HEK293 (cell line): ENCODE data around the gene GPR3.

Experiments used
- CTCF ChIA-PET: fragments of 350-600 bp; formaldehyde crosslinking; extraction: SDS; loops from one replicate; lab custom pipeline; 2021; ENCODE audit warnings: antibody characterized with exemption; lab: Yijun Ruan, JAX
- POLR2A ChIA-PET: fragments of 300-600 bp; formaldehyde crosslinking; extraction: SDS; loops from one replicate; lab custom pipeline; 2020; ENCODE audit warnings: antibody characterized with exemption, inconsistent platforms; lab: Yijun Ruan, JAX
- H3K27ac ChIP-seq: fragments of 200-500 bp; sonication (Bioruptor generic); 2 replicates; pipeline ENCODE4 v1.5.1; 2014; ENCODE audit warnings: low read depth, low read length, control low read depth, inconsistent platforms; ENCODE audit errors: extremely low read depth
- H3K36me3 ChIP-seq, 2 experiments: fragments of 200-500 bp in 1 of 2; sonication (Bioruptor generic) in 1 of 2; 1 replicate in 1 of 2; 2 replicates in 1 of 2; pipeline ENCODE4 v1.5.1; 2014 to 2017; ENCODE audit warnings: inconsistent platforms in 2 of 2, low read length in 2 of 2; ENCODE audit not compliant: control insufficient read depth in 2 of 2, insufficient read depth in 1 of 2
- H3K4me1 ChIP-seq: fragments of 200-500 bp; sonication (Bioruptor generic); 2 replicates; pipeline ENCODE4 v1.5.1; 2014; ENCODE audit warnings: mild to moderate bottlenecking, low read length, inconsistent platforms; ENCODE audit not compliant: control insufficient read depth, insufficient read depth
- H3K4me3 ChIP-seq: 2 replicates; pipeline ENCODE4 v1.5.1; 2011; ENCODE audit warnings: low read depth, mild to moderate bottlenecking, control low read depth, low read length, moderate library complexity
- H3K9me3 ChIP-seq: fragments of 200-500 bp; sonication (Bioruptor generic); 2 replicates; pipeline ENCODE4 v1.5.1; 2014; ENCODE audit warnings: low read depth, low read length, inconsistent platforms; ENCODE audit not compliant: control insufficient read depth, insufficient read depth
- GFI1B ChIP-seq: fragments of 450-650 bp; formaldehyde crosslinking; IDR thresholded peaks from 2 replicates; pipeline ENCODE4 v1.5.1; 2016; ENCODE audit warnings: missing biosample characterization, missing genetic modification characterization
- GLIS1 ChIP-seq: fragments of 450-650 bp; formaldehyde crosslinking; IDR thresholded peaks from 2 replicates; pipeline ENCODE4 v1.5.1; 2016; ENCODE audit warnings: missing biosample characterization, missing genetic modification characterization
- GLIS2 ChIP-seq: fragments of 450-650 bp; formaldehyde crosslinking; IDR thresholded peaks from 2 replicates; pipeline ENCODE4 v1.5.1; 2016; ENCODE audit warnings: missing biosample characterization, missing genetic modification characterization
- KLF17 ChIP-seq: fragments of 450-650 bp; formaldehyde crosslinking; IDR thresholded peaks from 2 replicates; pipeline ENCODE4 v1.5.1; 2016; ENCODE audit warnings: missing biosample characterization, missing genetic modification characterization
- KLF8 ChIP-seq: fragments of 450-650 bp; formaldehyde crosslinking; IDR thresholded peaks from 2 replicates; pipeline ENCODE4 v1.5.1; 2016; ENCODE audit warnings: missing biosample characterization, missing genetic modification characterization
- REPIN1 ChIP-seq: fragments of 450-650 bp; formaldehyde crosslinking; IDR thresholded peaks from 2 replicates; pipeline ENCODE4 v1.5.1; 2017; ENCODE audit warnings: missing biosample characterization, missing genetic modification characterization, low read depth
- SP2 ChIP-seq: fragments of 450-650 bp; formaldehyde crosslinking; IDR thresholded peaks from 2 replicates; pipeline ENCODE4 v1.5.1; 2016; ENCODE audit warnings: missing biosample characterization, missing genetic modification characterization
- WT1 ChIP-seq: fragments of 450-650 bp; formaldehyde crosslinking; IDR thresholded peaks from 2 replicates; pipeline ENCODE4 v1.5.1; 2016; ENCODE audit warnings: missing biosample characterization, missing genetic modification characterization
- ZFHX2 ChIP-seq: fragments of 450-650 bp; formaldehyde crosslinking; conservative IDR thresholded peaks from 2 replicates; pipeline ENCODE4 v1.5.1; 2016; ENCODE audit warnings: missing biosample characterization, missing genetic modification characterization
- ZNF112 ChIP-seq: fragments of 450-650 bp; formaldehyde crosslinking; IDR thresholded peaks from 2 replicates; pipeline ENCODE4 v1.5.0; 2017; ENCODE audit warnings: missing biosample characterization, missing genetic modification characterization
- ZNF121 ChIP-seq: fragments of 450-650 bp; formaldehyde crosslinking; IDR thresholded peaks from 2 replicates; pipeline ENCODE4 v1.5.1; 2016; ENCODE audit warnings: missing biosample characterization, missing genetic modification characterization
- ZNF133 ChIP-seq: fragments of 450-650 bp; formaldehyde crosslinking; IDR thresholded peaks from 2 replicates; pipeline ENCODE4 v1.5.1; 2016; ENCODE audit warnings: missing biosample characterization, missing genetic modification characterization
- ZNF175 ChIP-seq: fragments of 450-650 bp; formaldehyde crosslinking; IDR thresholded peaks from 2 replicates; pipeline ENCODE4 v1.5.1; 2016; ENCODE audit warnings: missing biosample characterization, missing genetic modification characterization
- ZNF266 ChIP-seq: fragments of 450-650 bp; formaldehyde crosslinking; IDR thresholded peaks from 2 replicates; pipeline ENCODE4 v1.5.1; 2016; ENCODE audit warnings: missing biosample characterization, missing genetic modification characterization, low read depth
- ZNF501 ChIP-seq: fragments of 450-650 bp; formaldehyde crosslinking; IDR thresholded peaks from 2 replicates; pipeline ENCODE4 v1.5.1; 2016; ENCODE audit warnings: missing biosample characterization, missing genetic modification characterization
- ZNF521 ChIP-seq: fragments of 450-650 bp; formaldehyde crosslinking; IDR thresholded peaks from 2 replicates; pipeline ENCODE4 v1.5.1; 2017; ENCODE audit warnings: missing biosample characterization, mild to moderate bottlenecking, missing genetic modification characterization
- ZNF544 ChIP-seq: fragments of 450-650 bp; formaldehyde crosslinking; IDR thresholded peaks from 2 replicates; pipeline ENCODE4 v1.5.0; 2017; ENCODE audit warnings: missing biosample characterization, missing genetic modification characterization
- ZNF654 ChIP-seq: fragments of 450-650 bp; formaldehyde crosslinking; IDR thresholded peaks from 2 replicates; pipeline ENCODE4 v1.5.1; 2016; ENCODE audit warnings: low read depth, missing biosample characterization, missing genetic modification characterization
- ZNF747 ChIP-seq: fragments of 450-650 bp; formaldehyde crosslinking; IDR thresholded peaks from 2 replicates; pipeline ENCODE4 v1.5.1; 2016; ENCODE audit warnings: missing biosample characterization, missing genetic modification characterization
- ZNF792 ChIP-seq: fragments of 450-650 bp; formaldehyde crosslinking; IDR thresholded peaks from 2 replicates; pipeline ENCODE4 v1.5.1; 2016; ENCODE audit warnings: missing biosample characterization, missing genetic modification characterization
- TF ChIP-seq, protein P1 (sequence below): fragments of 450-650 bp; formaldehyde crosslinking; IDR thresholded peaks from 2 replicates; pipeline ENCODE4 v1.5.1; 2016; ENCODE audit warnings: missing biosample characterization, missing genetic modification characterization
- TF ChIP-seq, protein P2 (sequence below): fragments of 450-650 bp; formaldehyde crosslinking; optimal IDR thresholded peaks from 2 replicates; pipeline ENCODE3; 2016; ENCODE audit warnings: missing biosample characterization, mild to moderate bottlenecking, missing genetic modification characterization
- TF ChIP-seq, protein P3 (sequence below): fragments of 450-650 bp; formaldehyde crosslinking; IDR thresholded peaks from 2 replicates; pipeline ENCODE4 v1.5.1; 2017; ENCODE audit warnings: missing biosample characterization, missing genetic modification characterization

Gene GPR3

DNA sequence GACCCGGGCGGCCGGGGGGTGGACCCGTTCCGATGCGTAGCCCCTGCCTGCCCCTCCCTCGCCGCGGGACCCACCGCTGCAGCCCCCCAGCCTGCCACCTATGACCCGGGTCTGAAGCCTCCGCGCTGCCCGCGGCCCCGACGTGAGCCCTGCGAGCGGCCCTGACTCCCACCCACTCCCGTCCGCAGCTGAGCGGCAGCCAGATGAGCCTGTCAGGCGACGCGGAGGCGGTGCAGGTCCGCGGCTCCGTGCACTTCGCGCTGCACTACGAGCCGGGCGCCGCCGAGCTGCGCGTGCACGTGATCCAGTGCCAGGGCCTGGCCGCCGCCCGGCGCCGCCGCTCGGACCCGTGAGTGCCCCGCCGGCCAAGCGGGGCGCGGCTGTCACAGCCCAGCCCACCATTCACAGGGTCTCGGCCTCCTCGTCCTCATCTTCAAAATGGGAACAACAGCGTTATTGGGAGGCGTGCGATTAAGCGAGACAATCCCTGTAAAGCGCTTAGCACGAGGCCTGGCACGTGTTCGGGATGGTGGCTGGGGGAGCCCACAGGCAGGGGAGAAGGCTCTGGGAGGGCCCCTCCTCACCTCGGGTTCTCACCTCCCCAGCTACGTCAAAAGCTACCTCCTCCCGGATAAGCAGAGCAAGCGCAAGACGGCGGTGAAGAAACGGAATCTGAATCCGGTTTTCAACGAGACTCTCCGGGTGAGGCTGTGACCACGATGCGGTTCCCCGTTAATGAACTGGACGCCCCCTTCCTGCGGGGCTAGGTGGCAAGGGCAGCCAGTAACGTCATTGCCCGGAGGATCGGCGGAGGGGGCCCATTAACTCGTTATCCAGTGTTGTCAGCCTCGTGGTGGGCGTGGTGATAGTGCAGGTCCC lies 42.4 kb upstream of the GPR3 start:
- Histone ChIP-seq H3K9me3 (no peaks in the 10 kb centered on the region), H3K27ac (no peak overlapping the region), H3K4me3 (no peak overlapping the region; the same call in 1 of the 2 replicates), H3K4me1 (peaks cover 4% of the 10 kb centered on the region), H3K36me3 (peaks cover 0 to 19% of the 10 kb centered on the region in 2 experiments; a peak in 1 of 3 replicates)
- ChIA-PET POLR2A (interaction anchor here (0.6 to 2.0 kb wide), 7 partner anchors 11 to 195 kb away, joined by 3 to 17 read pairs (median 5); partner anchors contain the start of genes MAP3K6, SLC9A1 and TMEM222), CTCF (interaction anchor here (0.7 to 3.2 kb wide), 5 partner anchors 15 to 46 kb away, joined by 3 to 17 read pairs (median 4); no protein-coding TSS in a partner anchor)
- no peak for TF ChIP-seq ZNF266 (tag by site-specific recombination)
- no peak for TF ChIP-seq ZNF112 (tag by site-specific recombination)
- TF ChIP-seq ZNF133 (tag by site-specific recombination), result no peak
- no peak for TF ChIP-seq REPIN1 (tag by site-specific recombination)
- no peak for TF ChIP-seq ZNF544 (tag by site-specific recombination)
- no peak for TF ChIP-seq ZNF521 (tag by site-specific recombination)
- no peak for TF ChIP-seq ZNF654 (tag by site-specific recombination)
- no peak for TF ChIP-seq GFI1B
- no peak for TF ChIP-seq KLF8
- TF ChIP-seq ZFHX2 (tag by site-specific recombination), result peak; percentile 47
- no peak for TF ChIP-seq WT1 (tag by site-specific recombination)
- peak; percentile 42; the same call in 1 of the 2 replicates for TF ChIP-seq SP2 (tag by site-specific recombination)
- no peak for TF ChIP-seq ZNF175 (tag by site-specific recombination)
- TF ChIP-seq, protein P1, sequence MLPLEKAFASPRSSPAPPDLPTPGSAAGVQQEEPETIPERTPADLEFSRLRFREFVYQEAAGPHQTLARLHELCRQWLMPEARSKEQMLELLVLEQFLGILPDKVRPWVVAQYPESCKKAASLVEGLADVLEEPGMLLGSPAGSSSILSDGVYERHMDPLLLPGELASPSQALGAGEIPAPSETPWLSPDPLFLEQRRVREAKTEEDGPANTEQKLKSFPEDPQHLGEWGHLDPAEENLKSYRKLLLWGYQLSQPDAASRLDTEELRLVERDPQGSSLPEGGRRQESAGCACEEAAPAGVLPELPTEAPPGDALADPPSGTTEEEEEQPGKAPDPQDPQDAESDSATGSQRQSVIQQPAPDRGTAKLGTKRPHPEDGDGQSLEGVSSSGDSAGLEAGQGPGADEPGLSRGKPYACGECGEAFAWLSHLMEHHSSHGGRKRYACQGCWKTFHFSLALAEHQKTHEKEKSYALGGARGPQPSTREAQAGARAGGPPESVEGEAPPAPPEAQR (tag by site-specific recombination), result no peak
- TF ChIP-seq ZNF121, result no peak
- 0 out of 2 replicates have a peak, but pooled peaks have one; percentile 4 for TF ChIP-seq KLF17 (tag by site-specific recombination)
- TF ChIP-seq ZNF747 (tag by site-specific recombination), result no peak
- TF ChIP-seq, protein P2, sequence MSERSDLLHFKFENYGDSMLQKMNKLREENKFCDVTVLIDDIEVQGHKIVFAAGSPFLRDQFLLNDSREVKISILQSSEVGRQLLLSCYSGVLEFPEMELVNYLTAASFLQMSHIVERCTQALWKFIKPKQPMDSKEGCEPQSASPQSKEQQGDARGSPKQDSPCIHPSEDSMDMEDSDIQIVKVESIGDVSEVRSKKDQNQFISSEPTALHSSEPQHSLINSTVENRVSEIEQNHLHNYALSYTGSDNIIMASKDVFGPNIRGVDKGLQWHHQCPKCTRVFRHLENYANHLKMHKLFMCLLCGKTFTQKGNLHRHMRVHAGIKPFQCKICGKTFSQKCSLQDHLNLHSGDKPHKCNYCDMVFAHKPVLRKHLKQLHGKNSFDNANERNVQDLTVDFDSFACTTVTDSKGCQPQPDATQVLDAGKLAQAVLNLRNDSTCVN (tag by site-specific recombination), result peak; percentile 68
- no peak for TF ChIP-seq GLIS1 (tag by site-specific recombination)

DNA sequence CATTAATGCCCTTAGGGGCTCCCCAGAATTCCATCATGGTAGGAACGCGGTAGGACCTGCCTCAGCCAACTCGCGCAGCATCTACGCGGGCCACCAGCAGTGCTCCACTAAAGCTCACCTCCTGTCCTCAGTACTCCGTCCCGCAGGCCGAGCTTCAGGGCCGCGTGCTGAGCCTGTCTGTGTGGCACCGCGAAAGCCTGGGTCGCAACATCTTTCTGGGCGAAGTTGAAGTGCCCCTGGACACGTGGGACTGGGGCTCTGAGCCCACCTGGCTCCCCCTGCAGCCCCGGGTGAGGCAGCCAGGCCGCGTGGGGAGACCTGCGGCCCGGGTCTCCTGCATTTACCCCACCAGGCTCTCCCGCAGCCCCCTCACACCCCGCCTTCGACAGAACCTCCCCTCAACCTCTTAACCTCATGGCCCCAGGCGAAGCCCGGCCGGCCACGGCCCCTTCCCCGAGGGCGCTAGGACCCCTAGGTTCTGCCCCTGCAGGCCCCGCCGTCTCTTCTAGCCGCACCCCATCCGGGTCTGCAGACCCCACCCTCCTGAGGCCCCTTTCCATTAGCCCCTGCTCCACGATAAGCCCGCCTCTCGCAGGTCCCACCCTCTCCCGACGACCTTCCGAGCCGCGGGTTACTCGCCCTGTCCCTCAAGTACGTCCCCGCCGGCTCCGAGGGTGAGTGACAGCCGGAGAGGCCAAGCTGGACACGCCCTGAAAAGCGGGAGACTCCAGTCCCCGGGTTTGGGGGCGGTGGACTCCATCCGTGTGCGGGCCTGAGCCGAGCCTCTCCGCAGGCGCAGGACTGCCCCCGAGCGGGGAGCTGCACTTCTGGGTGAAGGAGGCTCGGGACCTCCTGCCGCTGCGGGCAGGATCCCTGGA lies 41.5 kb upstream of the GPR3 start:
- Histone ChIP-seq H3K36me3 (peaks cover 0 to 28% of the 10 kb centered on the region in 2 experiments; a peak in 1 of 3 replicates), H3K9me3 (no peaks in the 10 kb centered on the region), H3K4me1 (peaks cover 4% of the 10 kb centered on the region), H3K4me3 (no peak overlapping the region), H3K27ac (no peak overlapping the region)
- POLR2A ChIA-PET, result no interaction called here
- CTCF ChIA-PET, result interaction anchor here (3.2 to 7.8 kb wide), 2 partner anchors 16 to 19 kb away, joined by 17 to 84 read pairs; partner anchors contain the start of gene MAP3K6
- no peak for TF ChIP-seq ZNF792 (tag by site-specific recombination)
- no peak for TF ChIP-seq ZNF501 (tag by site-specific recombination)
- TF ChIP-seq, protein P3, sequence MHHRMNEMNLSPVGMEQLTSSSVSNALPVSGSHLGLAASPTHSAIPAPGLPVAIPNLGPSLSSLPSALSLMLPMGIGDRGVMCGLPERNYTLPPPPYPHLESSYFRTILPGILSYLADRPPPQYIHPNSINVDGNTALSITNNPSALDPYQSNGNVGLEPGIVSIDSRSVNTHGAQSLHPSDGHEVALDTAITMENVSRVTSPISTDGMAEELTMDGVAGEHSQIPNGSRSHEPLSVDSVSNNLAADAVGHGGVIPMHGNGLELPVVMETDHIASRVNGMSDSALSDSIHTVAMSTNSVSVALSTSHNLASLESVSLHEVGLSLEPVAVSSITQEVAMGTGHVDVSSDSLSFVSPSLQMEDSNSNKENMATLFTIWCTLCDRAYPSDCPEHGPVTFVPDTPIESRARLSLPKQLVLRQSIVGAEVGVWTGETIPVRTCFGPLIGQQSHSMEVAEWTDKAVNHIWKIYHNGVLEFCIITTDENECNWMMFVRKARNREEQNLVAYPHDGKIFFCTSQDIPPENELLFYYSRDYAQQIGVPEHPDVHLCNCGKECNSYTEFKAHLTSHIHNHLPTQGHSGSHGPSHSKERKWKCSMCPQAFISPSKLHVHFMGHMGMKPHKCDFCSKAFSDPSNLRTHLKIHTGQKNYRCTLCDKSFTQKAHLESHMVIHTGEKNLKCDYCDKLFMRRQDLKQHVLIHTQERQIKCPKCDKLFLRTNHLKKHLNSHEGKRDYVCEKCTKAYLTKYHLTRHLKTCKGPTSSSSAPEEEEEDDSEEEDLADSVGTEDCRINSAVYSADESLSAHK, result no peak
- TF ChIP-seq GLIS2 (tag by site-specific recombination), result peak; percentile 10; the same call in 1 of the 2 replicates
- TF ChIP-seq SP2 (tag by site-specific recombination), result peak; percentile 34
